ENCODE data around the gene DPP3.

Gene DPP3

GRCh38 chr11:66472054-66472453 is 8.2 kb upstream of the DPP3 start:
- peaks cover 20% of the 10 kb centered on the region for H3K36me3 ChIP-seq (ENCODE audit: low read depth)
- H3K9me3 ChIP-seq (ENCODE audit: severe bottlenecking), result no peaks in the 10 kb centered on the region
- H3K4me3 ChIP-seq (ENCODE audit: severe bottlenecking), result no peak overlapping the region
- DNase-seq (ENCODE audit: low spot score), result no peak
- no peak for ATAC-seq (ENCODE audit: low read depth)
- H3K4me1 ChIP-seq (ENCODE audit: insufficient read depth, poor library complexity, severe bottlenecking), result no peaks in the 10 kb centered on the region
- no peaks in the 10 kb centered on the region for H3K27me3 ChIP-seq (ENCODE audit: insufficient read depth, poor library complexity, severe bottlenecking)
- TF ChIP-seq CTCF (IDR thresholded peaks at IDR 0.05; ENCODE audit: poor library complexity, severe bottlenecking), result no peak
- no peak overlapping the region for H3K27ac ChIP-seq (ENCODE audit: poor library complexity, severe bottlenecking)

GRCh38 chr11:66473167-66473566 is 7.1 kb upstream of the DPP3 start:
- Histone ChIP-seq H3K4me3 (ENCODE audit: severe bottlenecking) (no peak overlapping the region), H3K36me3 (ENCODE audit: low read depth) (peaks cover 20% of the 10 kb centered on the region), H3K27ac (ENCODE audit: poor library complexity, severe bottlenecking) (no peak overlapping the region), H3K4me1 (ENCODE audit: insufficient read depth, poor library complexity, severe bottlenecking) (no peaks in the 10 kb centered on the region), H3K27me3 (ENCODE audit: insufficient read depth, poor library complexity, severe bottlenecking) (no peaks in the 10 kb centered on the region), H3K9me3 (ENCODE audit: severe bottlenecking) (no peaks in the 10 kb centered on the region)
- no peak for DNase-seq (ENCODE audit: low spot score)
- ATAC-seq (ENCODE audit: low read depth), result no peak
- no peak for TF ChIP-seq CTCF (IDR thresholded peaks at IDR 0.05; ENCODE audit: poor library complexity, severe bottlenecking)

GRCh38 chr11:66473608-66474515 is 6.4 kb upstream of the DPP3 start:
- Histone ChIP-seq H3K9me3 (ENCODE audit: severe bottlenecking) (no peaks in the 10 kb centered on the region), H3K4me1 (ENCODE audit: insufficient read depth, poor library complexity, severe bottlenecking) (no peaks in the 10 kb centered on the region), H3K4me3 (ENCODE audit: severe bottlenecking) (no peak overlapping the region), H3K27ac (ENCODE audit: poor library complexity, severe bottlenecking) (no peak overlapping the region), H3K27me3 (ENCODE audit: insufficient read depth, poor library complexity, severe bottlenecking) (no peaks in the 10 kb centered on the region), H3K36me3 (ENCODE audit: low read depth) (peaks cover 20% of the 10 kb centered on the region)
- DNase-seq (ENCODE audit: low spot score), result no peak
- TF ChIP-seq CTCF (IDR thresholded peaks at IDR 0.05; ENCODE audit: poor library complexity, severe bottlenecking), result no peak
- no peak for ATAC-seq (ENCODE audit: low read depth)

GRCh38 chr11:66475349-66476172 is 4.7 kb upstream of the DPP3 start:
- H3K9me3 ChIP-seq (ENCODE audit: severe bottlenecking), result no peaks in the 10 kb centered on the region
- DNase-seq (ENCODE audit: low spot score), result no peak
- no peak overlapping the region for H3K27ac ChIP-seq (ENCODE audit: poor library complexity, severe bottlenecking)
- no peak for ATAC-seq (ENCODE audit: low read depth)
- no peaks in the 10 kb centered on the region for H3K4me1 ChIP-seq (ENCODE audit: insufficient read depth, poor library complexity, severe bottlenecking)
- H3K4me3 ChIP-seq (ENCODE audit: severe bottlenecking), result no peak overlapping the region
- no peak for TF ChIP-seq CTCF (IDR thresholded peaks at IDR 0.05; ENCODE audit: poor library complexity, severe bottlenecking)
- no peaks in the 10 kb centered on the region for H3K27me3 ChIP-seq (ENCODE audit: insufficient read depth, poor library complexity, severe bottlenecking)
- peaks cover 20% of the 10 kb centered on the region for H3K36me3 ChIP-seq (ENCODE audit: low read depth)

All from RWPE2 (cell line).